ENCODE results near the gene NBPF3.

NBPF3 gene

GRCh38 chr1:21495225-21495820 is 55.4 kb downstream of the NBPF3 start:
- DNase-seq (ENCODE audit: low read depth), result no peak

GRCh38 chr1:21496063-21496462 is 56.1 kb downstream of the NBPF3 start:
- no peak for DNase-seq (ENCODE audit: low read depth)

DNA sequence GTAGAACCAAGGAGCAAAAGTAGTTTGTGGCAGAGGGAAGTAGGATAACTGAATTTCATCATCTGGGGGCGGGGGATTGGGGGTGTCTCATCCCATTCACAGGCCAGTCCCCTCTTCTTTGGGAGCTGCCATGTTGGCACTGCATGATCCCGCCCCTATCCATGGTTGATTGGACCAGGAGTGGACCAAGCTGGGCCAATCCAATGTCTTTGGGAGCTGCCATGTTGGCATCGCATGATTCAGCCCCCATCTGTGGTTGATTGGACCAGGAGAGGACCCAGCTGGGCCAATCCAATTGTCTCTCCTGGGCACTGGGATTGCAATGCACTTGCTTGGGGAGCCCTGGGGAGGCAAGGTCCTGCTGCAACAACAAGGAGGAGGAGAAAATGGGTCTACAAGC is 56.9 kb downstream of the NBPF3 start:
- no peak for DNase-seq (ENCODE audit: low read depth)

- DNase-seq (ENCODE audit: low read depth), result no peak
These were observed 57.6 kb downstream of the NBPF3 start for GRCh38 chr1:21497466-21498061.

- DNase-seq (ENCODE audit: low read depth), result no peak
These were observed 59.5 kb downstream of the NBPF3 start for GRCh38 chr1:21499283-21499950.

DNA sequence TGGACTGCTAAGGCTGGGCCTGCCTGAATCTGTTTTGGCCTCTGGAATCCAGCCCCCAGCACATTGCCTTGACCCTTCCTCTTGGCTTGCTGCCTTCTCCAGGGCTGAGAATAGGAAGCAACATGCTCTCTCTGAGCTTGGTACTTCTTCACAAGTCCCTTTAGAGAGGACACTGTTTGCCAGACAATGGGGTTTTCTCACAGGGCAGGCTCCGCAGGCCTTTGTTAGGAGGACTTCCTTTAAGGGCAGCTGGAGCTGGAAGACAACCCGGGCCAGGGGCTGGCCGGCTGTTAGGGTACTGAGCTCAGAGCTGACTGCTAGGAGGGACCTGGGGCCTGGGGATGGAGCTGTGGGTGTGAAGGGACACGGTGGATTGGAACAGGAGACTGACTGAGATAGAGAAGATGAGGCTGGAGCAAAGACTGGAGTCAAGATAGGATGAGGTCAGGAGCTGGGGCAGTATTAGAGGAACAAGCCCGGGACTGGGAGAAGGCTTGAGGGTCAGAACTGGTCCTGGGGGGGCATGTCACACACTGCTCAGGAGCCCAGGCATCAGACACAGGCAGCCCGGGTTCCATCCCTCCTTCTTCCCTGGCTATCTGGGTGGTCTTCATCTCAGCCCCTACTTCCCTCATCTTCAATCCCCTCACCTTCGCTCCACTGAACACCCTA is 63.9 kb downstream of the NBPF3 start:
- DNase-seq (ENCODE audit: low read depth), result no peak

DNA sequence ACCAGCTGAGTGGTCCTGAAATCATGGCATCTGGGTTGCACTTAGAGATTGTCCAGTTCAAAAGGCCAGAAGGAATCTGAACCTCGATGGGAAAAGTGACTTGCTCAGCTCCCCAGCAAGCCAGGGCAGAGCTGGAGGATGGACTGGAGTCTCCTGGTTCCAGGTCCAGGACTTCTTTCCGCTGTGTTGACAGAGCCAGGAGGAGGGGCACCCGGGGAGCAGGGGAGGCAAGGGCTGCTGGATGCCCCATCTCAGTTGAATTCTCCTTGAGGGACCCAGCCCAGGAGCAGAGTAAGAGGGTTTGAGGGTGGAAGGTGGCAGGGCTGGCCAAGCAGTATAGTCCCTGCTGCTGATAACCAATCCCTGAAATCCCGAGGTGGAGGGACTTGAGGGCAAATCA is 66.9 kb downstream of the NBPF3 start:
- no peak for DNase-seq (ENCODE audit: low read depth)

- DNase-seq (ENCODE audit: low read depth), result no peak
These were observed 67.8 kb downstream of the NBPF3 start for GRCh38 chr1:21507511-21508270.

GRCh38 chr1:21508580-21509350 is 68.8 kb downstream of the NBPF3 start:
- peak; percentile 10 for DNase-seq (ENCODE audit: low read depth)

DNA sequence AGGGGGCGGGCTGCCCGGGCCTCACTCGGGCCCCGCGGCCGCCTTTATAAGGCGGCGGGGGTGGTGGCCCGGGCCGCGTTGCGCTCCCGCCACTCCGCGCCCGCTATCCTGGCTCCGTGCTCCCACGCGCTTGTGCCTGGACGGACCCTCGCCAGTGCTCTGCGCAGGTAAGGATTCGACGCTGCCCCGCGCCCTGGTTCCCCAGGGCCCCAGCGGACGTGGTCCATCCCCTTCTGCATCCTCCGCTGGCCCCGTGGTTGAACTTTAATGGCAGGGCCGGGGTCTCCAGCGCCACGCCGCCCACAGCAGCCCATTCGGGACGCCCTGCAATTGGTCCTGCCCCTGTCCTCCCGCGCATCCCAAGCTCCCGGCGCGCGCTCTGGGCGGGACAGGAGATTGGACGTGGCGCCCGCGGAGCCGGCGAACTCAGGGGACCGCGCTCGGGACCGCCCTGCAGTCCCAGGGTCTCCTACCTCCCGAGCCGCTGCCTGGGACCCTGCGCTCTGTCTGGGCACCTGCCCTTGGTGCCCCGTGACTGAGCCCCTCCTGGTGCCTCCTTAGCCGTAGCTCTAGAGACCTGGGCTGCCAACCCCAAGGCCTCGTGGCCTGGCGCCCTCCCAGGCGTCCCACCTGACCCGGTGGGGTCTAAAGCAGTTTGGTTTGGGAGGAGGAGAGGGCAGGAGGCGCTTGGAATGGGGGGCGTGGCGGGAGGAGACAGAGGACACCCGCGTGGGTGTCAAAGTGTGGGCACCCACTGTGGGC is 69.6 kb downstream of the NBPF3 start, which contains the start of gene ALPL:
TSS of gene ALPL (plus strand) at position 73 of the 762 bp plus-strand sequence. CDS start 44,659 bp downstream, outside the sequence.
- no peak for DNase-seq (ENCODE audit: low read depth)

GRCh38 chr1:21510113-21510493 is 70.2 kb downstream of the NBPF3 start:
- DNase-seq (ENCODE audit: low read depth), result no peak

DNA sequence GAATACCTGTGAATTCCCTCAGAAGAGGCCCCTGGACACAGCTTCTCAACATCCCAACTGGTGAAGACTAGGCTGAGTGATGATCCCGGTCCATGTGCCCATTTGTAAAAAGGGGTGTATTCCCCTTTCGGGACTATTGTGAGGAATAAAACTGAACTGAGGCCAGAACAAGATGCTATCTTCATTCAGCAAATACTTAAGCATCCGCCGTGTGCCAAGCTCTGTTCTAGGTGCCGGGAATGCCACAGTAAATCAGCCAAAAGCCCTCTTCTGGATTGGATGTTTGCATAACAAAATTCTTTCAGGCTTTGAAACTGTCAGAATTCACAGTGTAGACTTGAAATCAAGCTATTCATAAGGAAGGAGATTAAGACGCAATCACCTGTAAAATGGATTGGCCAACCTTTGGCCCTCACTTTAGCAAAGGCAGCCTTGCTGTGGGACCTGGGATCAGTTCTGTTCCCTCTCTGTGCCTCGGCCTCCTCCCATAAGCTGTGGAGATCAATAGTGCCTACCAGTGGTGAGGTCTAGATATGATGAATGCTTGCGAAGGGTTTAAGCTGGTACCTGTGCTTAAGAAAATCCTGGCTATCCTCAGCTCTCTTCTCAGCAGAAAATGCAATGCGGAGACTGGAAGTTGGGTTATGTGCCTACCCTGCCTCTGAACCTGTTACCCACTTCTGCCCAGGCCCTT is 71.1 kb downstream of the NBPF3 start:
- DNase-seq (ENCODE audit: low read depth), result no peak

GRCh38 chr1:21511579-21512522 is 71.9 kb downstream of the NBPF3 start:
- DNase-seq (ENCODE audit: low read depth), result no peak

DNA sequence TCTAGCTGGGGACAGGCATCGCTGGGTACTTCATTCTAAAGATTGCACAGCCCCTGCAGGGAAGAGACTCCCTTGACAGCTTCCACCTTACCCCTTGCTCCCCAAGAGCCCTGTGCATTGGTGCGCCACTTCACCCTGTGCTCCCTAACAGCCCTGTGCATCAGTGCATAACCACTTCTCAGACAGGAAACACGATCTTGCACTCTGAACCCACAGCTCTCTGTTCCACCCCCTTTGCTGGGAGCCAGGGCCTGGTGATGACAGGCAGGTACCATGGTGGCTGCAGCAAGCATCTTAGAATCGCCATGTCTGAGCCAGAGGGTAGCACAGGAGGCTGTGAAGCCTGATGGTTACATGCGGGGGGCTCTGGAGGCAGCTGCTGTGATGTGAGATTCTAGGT is 74.3 kb downstream of the NBPF3 start:
- DNase-seq (ENCODE audit: low read depth), result no peak

GRCh38 chr1:21517161-21517589 is 77.2 kb downstream of the NBPF3 start:
- DNase-seq (ENCODE audit: low read depth), result no peak

DNA sequence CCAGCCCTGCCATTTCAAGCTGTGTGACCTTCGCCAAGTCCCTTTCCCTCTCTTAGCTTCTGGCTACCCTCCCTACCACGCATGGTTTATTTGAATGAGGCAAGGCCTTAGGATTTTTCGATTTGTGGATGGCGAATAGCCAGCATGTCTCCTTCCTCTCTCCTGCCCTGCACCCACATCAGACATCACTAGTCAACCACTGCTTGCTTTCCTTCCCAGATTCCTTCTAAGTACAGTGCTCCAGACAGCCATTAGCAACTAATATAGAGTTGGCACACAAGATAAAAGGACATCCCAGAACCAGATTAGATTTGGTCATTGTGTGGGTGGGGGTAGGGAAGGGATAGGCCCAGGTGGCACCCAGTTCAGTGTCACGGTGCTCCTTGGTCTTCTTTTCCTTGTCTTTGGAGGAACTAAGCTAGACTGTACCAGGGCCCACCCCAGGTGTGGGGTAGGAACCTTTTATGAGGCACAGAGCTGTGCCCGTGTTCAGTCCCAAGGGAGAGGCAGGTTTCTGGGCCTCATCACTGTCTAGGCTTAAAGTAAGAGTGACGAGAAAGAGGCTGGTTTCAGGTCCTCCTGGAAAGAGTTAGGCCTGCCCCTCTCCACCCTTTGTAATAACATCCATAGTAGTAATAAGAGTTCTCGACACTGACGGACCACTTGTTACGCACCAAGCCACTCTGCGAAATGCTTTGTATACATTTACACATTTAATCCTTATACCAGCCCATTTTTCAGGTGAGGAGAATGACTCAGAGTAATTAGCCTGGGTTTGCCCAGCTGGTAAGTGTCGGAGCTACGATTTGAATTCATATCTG is 77.9 kb downstream of the NBPF3 start:
- DNase-seq (ENCODE audit: low read depth), result no peak

DNA sequence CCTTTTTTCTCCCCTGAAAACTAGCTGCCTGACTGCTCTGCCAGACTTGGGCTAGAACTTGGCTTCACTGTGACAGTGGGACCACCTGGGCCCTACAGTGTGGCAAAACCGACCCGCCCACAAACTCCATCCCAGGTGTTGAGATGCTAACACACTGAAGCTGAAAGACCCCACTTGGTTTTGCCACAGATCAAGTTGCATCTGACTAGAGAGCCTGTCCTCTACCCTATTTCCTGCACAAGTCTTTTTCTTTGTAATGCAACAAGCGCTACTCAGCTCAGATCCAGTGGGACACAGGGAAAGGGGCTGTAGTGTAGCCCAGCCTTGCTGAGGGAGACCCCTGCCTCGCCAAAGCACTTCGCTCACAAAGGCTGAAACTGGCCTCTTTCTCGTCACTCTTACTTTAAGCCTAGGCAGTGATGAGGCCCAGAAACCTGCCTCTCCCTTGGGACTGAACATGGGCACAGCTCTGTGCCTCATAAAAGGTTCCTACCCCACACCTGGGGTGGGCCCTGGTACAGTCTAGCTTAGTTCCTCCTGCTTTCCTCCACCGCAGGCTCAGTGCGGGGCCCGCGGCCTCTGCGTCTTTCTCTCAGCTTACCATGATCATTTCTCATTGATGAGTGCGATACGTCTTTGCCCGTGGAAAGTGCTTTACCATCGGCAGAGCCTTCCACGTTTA is 79.0 kb downstream of the NBPF3 start:
- DNase-seq (ENCODE audit: low read depth), result no peak

All from T-helper 22 cell (primary cell).